Esophagus (tissue), 2 donors: Measurements from ENCODE around the gene BAIAP3. TPM values are rescaled to one million over a fixed set of nuclear protein-coding genes. Genes with fewer than 3 reads are reported as not detected.

Experiments used
- H3K27ac ChIP-seq, 2 donors: one replicate each; pipeline ENCODE4 v1.5.1; 2013; ENCODE audit warnings: low read depth in 2 of 2, mild to moderate bottlenecking in 2 of 2, inconsistent platforms in 1 of 2, low read length in 1 of 2, moderate library complexity in 1 of 2
- H3K27me3 ChIP-seq, 2 donors: one replicate each; pipeline ENCODE4 v1.6.1; 2013; ENCODE audit warnings: low read length in 2 of 2, control low read depth in 1 of 2, mild to moderate bottlenecking in 1 of 2; ENCODE audit not compliant: insufficient read depth in 2 of 2, control insufficient read depth in 1 of 2
- H3K36me3 ChIP-seq, 2 donors: one replicate each; pipeline ENCODE4 v1.6.1; 2013; ENCODE audit warnings: low read length in 1 of 2; ENCODE audit not compliant: control insufficient read depth in 2 of 2, insufficient read depth in 2 of 2
- H3K4me1 ChIP-seq, 2 donors: one replicate each; pipeline ENCODE4 v1.6.1; 2013; ENCODE audit warnings: low read length in 1 of 2; ENCODE audit not compliant: control insufficient read depth in 2 of 2, insufficient read depth in 2 of 2
- H3K4me3 ChIP-seq, 2 donors: one replicate each; pipeline ENCODE4 v1.5.1; 2013; ENCODE audit warnings: low read length in 2 of 2, mild to moderate bottlenecking in 2 of 2, low read depth in 1 of 2, moderate library complexity in 1 of 2
- H3K9me3 ChIP-seq, 2 donors: one replicate each; pipeline ENCODE4 v1.6.1; 2013; ENCODE audit warnings: mild to moderate bottlenecking in 2 of 2, low read depth in 1 of 2, low read length in 1 of 2, moderate library complexity in 1 of 2; ENCODE audit not compliant: control insufficient read depth in 2 of 2, insufficient read depth in 1 of 2
- WGBS, 2 donors: extraction: QIAGEN DNeasy Blood & Tissue Kit; methylation state at CpG; one replicate each; pipeline ENCODE4 v1.1.7; 2013; 5-methylcytosine and 5-hydroxymethylcytosine counted together
- polyA plus RNA-seq, 2 donors: library from polyadenylated mRNA; stranded (reverse); fragments of 200-250 nt; gene quantifications; one replicate each; pipeline ENCODE4 v1.2.3, GENCODE V29; 2013
- donor health status: healthy with polysubstance abuse.
- donor health status: Bipolar disorder and iron deficiency.

Gene BAIAP3
- polyA plus RNA-seq, 2 donors = 1.2 to 2.7 TPM

DNA sequence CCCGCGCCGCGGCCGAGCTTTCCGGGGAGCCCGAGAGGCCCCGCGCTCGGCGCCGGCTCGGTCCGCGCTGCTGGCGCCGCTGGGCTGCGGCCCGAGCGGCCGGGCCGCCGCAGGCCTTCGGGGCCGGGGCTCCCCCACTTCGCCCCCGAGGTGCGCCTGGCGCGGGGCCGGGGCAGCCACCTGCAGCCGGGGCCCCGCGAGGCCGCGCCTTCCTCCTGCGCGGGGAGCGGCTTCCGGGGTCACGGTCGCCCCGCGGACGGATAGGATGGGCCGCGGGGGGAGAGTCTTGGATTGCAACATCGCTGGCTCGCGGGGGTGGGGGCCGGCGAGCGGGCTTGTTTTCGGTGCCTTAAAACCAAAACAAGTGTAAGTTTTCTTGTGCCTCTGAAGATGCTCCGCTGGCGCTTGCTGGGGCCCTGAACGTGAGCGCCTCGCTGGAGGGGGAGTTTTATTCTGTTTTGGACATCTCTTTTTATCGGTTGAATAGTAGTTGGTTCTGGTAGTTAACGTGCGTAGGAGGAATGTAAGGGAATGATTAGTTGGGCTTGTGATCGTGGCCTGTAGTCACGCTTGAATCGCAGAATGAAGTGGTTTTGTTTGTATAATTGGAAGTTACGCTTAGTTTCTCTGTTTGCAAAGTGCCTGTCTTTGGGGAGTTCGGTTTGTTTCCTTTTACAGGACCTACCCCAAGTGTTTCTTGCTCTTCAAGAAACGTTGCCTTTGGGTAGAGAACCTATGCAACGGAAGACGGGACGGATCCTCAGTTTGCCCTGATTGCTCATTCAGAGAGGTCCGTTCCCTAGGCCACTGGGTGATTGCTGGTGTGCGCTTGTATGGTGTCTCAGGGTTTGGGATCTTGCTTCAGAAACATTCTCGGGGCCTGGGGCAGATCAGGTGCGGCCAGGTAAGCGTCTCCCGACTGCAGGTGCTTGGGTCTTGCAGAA lies 23.3 kb upstream of the BAIAP3 start:
- 1% methylated on average over 73 to 77 of the region's 77 CpGs for WGBS, 2 donors
- Histone ChIP-seq H3K36me3 (peaks cover 10 to 28% of the 10 kb centered on the region in 2 donors), H3K4me1 (peaks cover 12 to 21% of the 10 kb centered on the region in 2 donors), H3K4me3 (peak overlapping the region; percentile 70 to 88), H3K27ac (peak overlapping the region; percentile 89 to 97), H3K9me3 (no peaks in the 10 kb centered on the region), H3K27me3 (no peaks in the 10 kb centered on the region)

DNA sequence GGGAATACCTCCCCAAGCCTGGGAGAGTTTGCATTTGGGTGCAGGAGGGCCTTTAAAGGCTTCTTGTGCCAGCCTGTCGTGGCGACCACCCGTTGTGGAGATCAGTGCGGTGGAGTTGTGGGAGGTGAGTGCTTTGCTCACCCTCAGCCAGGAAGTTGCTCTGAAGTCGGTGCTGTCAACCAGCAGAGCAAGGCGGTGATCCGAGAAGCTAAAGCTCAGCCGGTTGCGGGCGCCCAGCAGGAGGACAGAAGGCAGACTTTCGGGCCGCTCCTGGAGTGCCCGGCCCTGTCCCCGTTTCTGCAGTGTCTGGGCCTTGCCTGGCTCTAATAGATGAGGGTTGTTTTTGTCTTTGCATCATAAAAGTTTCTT lies 22.6 kb upstream of the BAIAP3 start:
- Histone ChIP-seq H3K4me3 (peak overlapping the region; percentile 70 to 88), H3K36me3 (peaks cover 10 to 35% of the 10 kb centered on the region in 2 donors), H3K27me3 (no peaks in the 10 kb centered on the region), H3K27ac (peak overlapping the region; percentile 89 to 97), H3K9me3 (no peaks in the 10 kb centered on the region), H3K4me1 (peaks cover 12 to 21% of the 10 kb centered on the region in 2 donors)
- WGBS, 2 donors = 1% methylated on average over 14 of the region's 14 CpGs

DNA sequence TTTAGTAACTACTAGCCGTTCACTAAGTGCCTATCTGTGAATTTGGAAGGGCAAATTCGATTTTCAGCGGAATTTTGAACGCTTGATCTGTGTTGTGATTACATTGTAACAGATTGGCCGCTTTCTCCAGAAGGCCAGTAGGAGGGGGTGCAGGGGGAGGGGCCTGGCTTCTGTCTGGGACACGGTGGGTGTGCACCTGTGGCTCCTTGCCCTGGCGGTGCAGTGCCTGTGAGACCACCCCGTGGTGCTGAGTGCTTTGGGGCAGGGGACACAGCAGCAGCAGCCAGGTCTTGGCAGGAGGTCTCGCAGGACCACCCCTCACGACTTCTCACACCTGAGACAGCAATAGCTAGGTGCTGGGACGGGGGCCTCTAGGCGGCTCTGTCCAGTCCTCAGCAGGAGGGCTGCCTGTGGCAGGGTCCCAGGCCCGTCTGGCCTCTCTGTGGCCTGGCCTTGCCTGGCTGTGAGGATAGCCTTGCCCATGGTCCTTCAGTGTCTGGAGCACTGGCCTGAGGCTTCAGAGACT lies 22.2 kb upstream of the BAIAP3 start:
- H3K27ac ChIP-seq = no peak overlapping the region
- H3K36me3 ChIP-seq = peaks cover 10 to 39% of the 10 kb centered on the region in 2 donors
- H3K4me3 ChIP-seq = peak overlapping the region; percentile 70 to 88
- peaks cover 12 to 21% of the 10 kb centered on the region in 2 donors for H3K4me1 ChIP-seq
- 11 to 13% methylated on average over 13 of the region's 13 CpGs for WGBS, 2 donors
- H3K9me3 ChIP-seq = no peaks in the 10 kb centered on the region
- H3K27me3 ChIP-seq = no peaks in the 10 kb centered on the region

DNA sequence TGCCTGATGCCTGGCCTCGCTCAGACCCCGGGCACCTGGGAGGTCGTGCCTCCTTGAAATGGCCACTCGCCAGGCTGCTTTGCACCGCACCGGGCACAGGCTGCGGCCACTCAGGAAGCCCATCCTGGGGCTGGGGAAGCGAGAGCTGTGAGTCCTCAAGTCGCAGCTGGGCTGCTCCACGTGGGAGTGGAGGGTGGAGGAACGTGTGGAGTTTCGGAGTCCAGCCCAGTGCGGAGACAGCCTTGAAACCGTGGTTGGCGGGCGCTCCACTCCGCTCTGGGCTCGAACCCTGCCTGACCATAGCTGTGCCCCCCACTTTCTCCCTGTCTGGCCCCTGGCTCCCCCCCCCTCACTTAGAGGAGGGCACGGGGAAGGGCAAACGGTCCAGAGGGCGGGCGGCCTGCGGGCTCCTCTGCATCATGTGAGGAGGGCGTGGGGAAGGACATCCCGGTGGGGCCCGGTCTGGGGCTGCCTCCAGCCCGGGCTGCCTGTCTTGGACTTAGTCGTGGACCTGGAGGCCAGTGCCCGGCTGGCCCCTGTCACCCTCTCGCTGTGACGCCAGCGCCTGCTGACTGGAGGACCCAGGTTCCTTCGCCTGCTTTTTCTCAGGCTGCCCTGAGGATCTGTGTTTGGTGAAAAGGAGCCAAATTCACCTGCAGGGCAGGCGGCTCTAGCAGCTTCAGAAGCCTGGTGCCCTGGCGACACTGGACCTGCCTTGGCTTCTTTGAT lies 21.5 kb upstream of the BAIAP3 start:
- Histone ChIP-seq H3K27ac (no peak overlapping the region), H3K9me3 (no peaks in the 10 kb centered on the region), H3K36me3 (peaks cover 10 to 45% of the 10 kb centered on the region in 2 donors), H3K4me1 (peaks cover 12 to 21% of the 10 kb centered on the region in 2 donors), H3K27me3 (no peaks in the 10 kb centered on the region), H3K4me3 (peak overlapping the region; percentile 70 to 88)
- WGBS, 2 donors = 20 to 27% methylated on average over 34 to 35 of the region's 35 CpGs

DNA sequence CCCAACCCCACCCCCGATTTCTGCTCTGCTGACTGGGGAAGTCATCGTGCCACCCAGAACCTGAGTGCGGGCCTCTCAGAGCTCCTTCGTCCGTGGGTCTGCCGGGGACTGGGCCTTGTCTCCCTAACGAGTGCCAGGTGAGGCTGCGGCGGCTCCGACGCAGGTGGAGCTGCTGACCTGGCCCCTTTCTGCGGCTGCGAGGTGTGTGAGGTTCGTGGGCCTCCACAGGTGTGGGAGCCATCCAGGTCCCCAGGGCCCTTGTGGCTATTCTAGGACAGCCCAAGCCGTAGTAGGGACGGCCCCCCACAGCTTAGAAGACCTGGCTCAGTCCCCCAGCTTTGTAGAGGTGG lies 21.0 kb upstream of the BAIAP3 start:
- Histone ChIP-seq H3K36me3 (peaks cover 10 to 48% of the 10 kb centered on the region in 2 donors), H3K27me3 (no peaks in the 10 kb centered on the region), H3K4me1 (peaks cover 12 to 21% of the 10 kb centered on the region in 2 donors), H3K27ac (no peak overlapping the region), H3K4me3 (peak overlapping the region in 1 of 2 donors; percentile 88), H3K9me3 (no peaks in the 10 kb centered on the region)
- 63 to 72% methylated on average over 16 of the region's 16 CpGs for WGBS, 2 donors

DNA sequence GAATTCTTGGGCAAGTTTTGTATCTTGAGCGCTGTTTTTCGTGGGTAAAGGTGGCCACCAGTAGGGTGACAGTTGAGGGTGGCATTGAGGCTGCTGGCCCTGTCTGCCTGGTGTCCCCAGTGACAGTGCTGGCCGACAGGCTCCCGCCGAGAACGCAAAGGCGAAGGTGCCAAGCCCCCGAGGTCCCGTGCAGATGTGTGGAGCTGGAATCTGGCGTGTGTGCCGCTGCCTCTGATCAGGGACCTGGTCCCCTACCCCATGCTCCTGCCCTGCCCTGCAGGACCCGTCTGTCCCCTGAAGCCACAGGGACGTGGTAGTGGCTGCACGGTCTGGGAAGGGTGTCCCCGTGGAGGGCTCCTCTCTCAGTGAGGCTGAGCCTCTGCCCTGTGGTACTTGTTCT lies 20.5 kb upstream of the BAIAP3 start:
- Histone ChIP-seq H3K9me3 (no peaks in the 10 kb centered on the region), H3K36me3 (peaks cover 10 to 53% of the 10 kb centered on the region in 2 donors), H3K4me3 (no peak overlapping the region), H3K4me1 (peaks cover 12 to 21% of the 10 kb centered on the region in 2 donors), H3K27me3 (no peaks in the 10 kb centered on the region), H3K27ac (no peak overlapping the region)
- 84 to 91% methylated on average over 15 of the region's 15 CpGs for WGBS, 2 donors

DNA sequence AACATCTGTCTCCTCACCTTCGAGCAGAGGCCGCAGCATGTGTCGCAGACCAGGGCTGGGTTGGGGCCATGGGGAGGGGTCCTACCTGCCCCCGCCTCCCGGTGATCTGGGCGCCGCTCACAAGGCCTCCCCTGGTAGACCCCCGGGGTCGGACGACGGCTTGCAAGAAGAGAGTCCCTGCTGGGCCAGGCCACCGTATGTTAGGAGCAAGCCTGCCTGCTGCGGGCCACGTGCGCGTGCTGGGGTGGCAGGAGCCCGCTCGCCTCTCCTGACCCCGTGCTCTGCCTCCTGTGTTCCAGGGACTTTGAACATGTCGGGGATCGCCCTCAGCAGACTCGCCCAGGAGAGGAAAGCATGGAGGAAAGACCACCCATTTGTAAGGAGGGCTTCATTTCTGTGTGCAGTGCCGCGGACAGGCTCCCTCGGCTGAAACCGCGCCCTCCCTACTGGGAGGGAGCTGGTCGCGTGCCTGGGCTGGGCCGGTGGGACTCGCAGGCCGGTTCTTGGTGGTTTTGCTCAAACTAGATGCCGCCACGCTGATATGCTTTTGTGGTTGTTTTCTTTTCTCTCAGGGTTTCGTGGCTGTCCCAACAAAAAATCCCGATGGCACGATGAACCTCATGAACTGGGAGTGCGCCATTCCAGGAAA lies 19.6 kb upstream of the BAIAP3 start:
- H3K27me3 ChIP-seq = no peaks in the 10 kb centered on the region
- peaks cover 12 to 21% of the 10 kb centered on the region in 2 donors for H3K4me1 ChIP-seq
- H3K27ac ChIP-seq = no peak overlapping the region
- no peaks in the 10 kb centered on the region for H3K9me3 ChIP-seq
- WGBS, 2 donors = 86 to 87% methylated on average over 38 of the region's 38 CpGs
- H3K4me3 ChIP-seq = no peak overlapping the region
- peaks cover 10 to 60% of the 10 kb centered on the region in 2 donors for H3K36me3 ChIP-seq

DNA sequence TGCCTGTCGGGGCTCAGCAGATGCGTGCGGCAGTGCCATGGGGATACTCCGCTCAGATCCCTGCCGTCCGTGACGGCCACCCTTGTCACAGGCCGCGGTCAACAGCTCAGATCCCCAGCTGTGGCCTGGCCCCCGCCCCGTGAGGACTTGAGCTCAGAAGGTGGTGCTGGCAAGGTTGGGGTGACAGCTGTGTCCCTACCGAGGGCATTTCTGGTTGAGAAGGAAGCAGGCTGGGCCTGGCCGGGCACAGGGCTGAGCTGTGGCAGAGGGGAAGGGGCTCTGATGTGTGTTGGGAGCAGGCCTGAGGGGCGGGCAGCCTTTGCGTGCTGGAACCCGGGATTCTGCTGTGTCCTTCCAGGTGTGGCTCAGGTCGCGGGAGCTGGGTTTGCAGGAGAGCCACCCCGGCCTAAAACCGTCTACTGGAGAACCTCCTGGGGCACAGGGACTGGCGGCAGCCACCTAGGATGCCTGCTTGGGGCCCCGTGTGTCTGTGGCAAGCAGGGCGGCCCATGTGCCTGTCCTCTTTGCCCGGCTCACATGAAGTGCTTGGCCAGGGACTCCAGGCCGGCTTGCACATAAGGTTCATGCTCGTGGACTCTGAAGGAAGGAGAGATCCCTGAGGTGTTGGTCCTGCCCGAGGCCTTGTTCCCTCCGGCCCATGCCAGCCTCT lies 18.9 kb upstream of the BAIAP3 start:
- Histone ChIP-seq H3K4me3 (no peak overlapping the region), H3K27ac (no peak overlapping the region), H3K9me3 (no peaks in the 10 kb centered on the region), H3K27me3 (no peaks in the 10 kb centered on the region), H3K36me3 (peaks cover 12 to 66% of the 10 kb centered on the region in 2 donors), H3K4me1 (peaks cover 12 to 21% of the 10 kb centered on the region in 2 donors)
- 87 to 89% methylated on average over 28 of the region's 28 CpGs for WGBS, 2 donors
